ENCODE results near the gene LRP1B.
A peak's percentile ranks its signal among the peaks of the same experiment; 100 is the strongest.

Gene LRP1B

DNA sequence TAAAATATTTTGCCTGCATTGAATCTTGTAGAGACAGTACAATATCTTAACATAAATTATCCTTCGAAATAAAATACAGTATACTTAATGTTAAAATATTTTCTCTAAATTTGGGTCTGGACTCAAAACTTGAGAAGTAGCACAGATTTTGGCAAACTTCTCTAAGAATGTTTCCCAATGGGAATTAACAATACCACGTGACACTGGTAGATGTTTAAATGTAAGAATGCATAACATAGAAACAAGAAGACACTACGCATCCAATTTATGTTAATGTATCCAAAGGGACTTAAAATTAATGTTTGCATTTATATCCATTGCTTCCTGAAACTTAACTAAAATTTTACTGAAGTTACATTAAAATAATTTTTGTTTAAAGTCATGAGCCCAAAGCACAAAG is 1460.9 kb downstream of the LRP1B start:
- H3K36me3 ChIP-seq (ENCODE audit: insufficient read depth, low read length) = no peaks in the 10 kb centered on the region
- no peak for ATAC-seq (ENCODE audit: insufficient read depth, low read depth)
- TF ChIP-seq EZH2 (IDR thresholded peaks at IDR 0.05; ENCODE audit: borderline replicate concordance, low read depth, low read length, severe bottlenecking) = no peak
- TF ChIP-seq, protein P1, sequence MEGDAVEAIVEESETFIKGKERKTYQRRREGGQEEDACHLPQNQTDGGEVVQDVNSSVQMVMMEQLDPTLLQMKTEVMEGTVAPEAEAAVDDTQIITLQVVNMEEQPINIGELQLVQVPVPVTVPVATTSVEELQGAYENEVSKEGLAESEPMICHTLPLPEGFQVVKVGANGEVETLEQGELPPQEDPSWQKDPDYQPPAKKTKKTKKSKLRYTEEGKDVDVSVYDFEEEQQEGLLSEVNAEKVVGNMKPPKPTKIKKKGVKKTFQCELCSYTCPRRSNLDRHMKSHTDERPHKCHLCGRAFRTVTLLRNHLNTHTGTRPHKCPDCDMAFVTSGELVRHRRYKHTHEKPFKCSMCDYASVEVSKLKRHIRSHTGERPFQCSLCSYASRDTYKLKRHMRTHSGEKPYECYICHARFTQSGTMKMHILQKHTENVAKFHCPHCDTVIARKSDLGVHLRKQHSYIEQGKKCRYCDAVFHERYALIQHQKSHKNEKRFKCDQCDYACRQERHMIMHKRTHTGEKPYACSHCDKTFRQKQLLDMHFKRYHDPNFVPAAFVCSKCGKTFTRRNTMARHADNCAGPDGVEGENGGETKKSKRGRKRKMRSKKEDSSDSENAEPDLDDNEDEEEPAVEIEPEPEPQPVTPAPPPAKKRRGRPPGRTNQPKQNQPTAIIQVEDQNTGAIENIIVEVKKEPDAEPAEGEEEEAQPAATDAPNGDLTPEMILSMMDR (IDR thresholded peaks at IDR 0.05; ENCODE audit: borderline replicate concordance, extremely low read depth, low read length, poor library complexity, severe bottlenecking) = no peak
- no peaks in the 10 kb centered on the region for H3K79me2 ChIP-seq (ENCODE audit: insufficient read depth, low read length)
- H3K27ac ChIP-seq (ENCODE audit: low read length) = no peak overlapping the region
- peaks cover 8% of the 10 kb centered on the region for H3K4me1 ChIP-seq (ENCODE audit: insufficient read depth, low read length)
- no peak for DNase-seq
- no peak overlapping the region for H3K9ac ChIP-seq (ENCODE audit: low read depth, low read length)
- no peaks in the 10 kb centered on the region for H3K27me3 ChIP-seq (ENCODE audit: insufficient read depth, low read length, poor library complexity)
- no peaks in the 10 kb centered on the region for H3K9me3 ChIP-seq (ENCODE audit: insufficient read depth, low read length, severe bottlenecking)
- H2AFZ ChIP-seq (ENCODE audit: low read depth, low read length) = no peak overlapping the region
- H3K4me2 ChIP-seq (ENCODE audit: insufficient read depth, low read length) = no peak overlapping the region
- H4K20me1 ChIP-seq (ENCODE audit: insufficient read depth, low read length) = no peaks in the 10 kb centered on the region
- no peak overlapping the region for H3K4me3 ChIP-seq (ENCODE audit: low read depth in 1 of 2, low read length in 2 of 2)

DNA sequence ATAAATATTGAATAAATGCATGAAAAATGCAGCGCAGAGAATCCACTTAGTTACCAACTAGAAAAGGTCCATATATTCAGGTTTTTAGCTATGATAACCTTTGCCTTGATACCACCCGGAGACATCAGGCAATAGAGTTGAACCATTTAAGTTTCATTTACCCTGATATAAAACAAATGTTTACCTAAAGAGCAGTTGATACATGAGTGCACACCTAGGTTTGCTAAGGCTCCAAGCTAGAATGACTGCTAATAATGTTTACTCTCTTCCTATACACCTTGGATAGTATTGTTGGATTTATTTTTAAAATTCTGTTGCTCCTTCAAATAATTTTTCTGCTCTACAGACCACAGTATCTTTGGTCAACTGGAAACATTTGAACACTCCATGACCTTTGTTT is 1463.6 kb downstream of the LRP1B start:
- Histone ChIP-seq H3K27me3 (ENCODE audit: insufficient read depth, low read length, poor library complexity) (no peaks in the 10 kb centered on the region), H3K36me3 (ENCODE audit: insufficient read depth, low read length) (no peaks in the 10 kb centered on the region), H2AFZ (ENCODE audit: low read depth, low read length) (peak overlapping the region; percentile 58), H3K27ac (ENCODE audit: low read length) (no peak overlapping the region), H3K9me3 (ENCODE audit: insufficient read depth, low read length, severe bottlenecking) (no peaks in the 10 kb centered on the region), H3K79me2 (ENCODE audit: insufficient read depth, low read length) (no peaks in the 10 kb centered on the region), H3K9ac (ENCODE audit: low read depth, low read length) (no peak overlapping the region), H3K4me1 (ENCODE audit: insufficient read depth, low read length) (peaks cover 8% of the 10 kb centered on the region), H4K20me1 (ENCODE audit: insufficient read depth, low read length) (no peaks in the 10 kb centered on the region), H3K4me3 (ENCODE audit: low read depth in 1 of 2, low read length in 2 of 2) (no peak overlapping the region), H3K4me2 (ENCODE audit: insufficient read depth, low read length) (no peak overlapping the region)
- DNase-seq = no peak
- TF ChIP-seq, protein P1 (IDR thresholded peaks at IDR 0.05; ENCODE audit: borderline replicate concordance, extremely low read depth, low read length, poor library complexity, severe bottlenecking) = no peak
- TF ChIP-seq EZH2 (IDR thresholded peaks at IDR 0.05; ENCODE audit: borderline replicate concordance, low read depth, low read length, severe bottlenecking) = no peak
- ATAC-seq (ENCODE audit: insufficient read depth, low read depth) = no peak

DNA sequence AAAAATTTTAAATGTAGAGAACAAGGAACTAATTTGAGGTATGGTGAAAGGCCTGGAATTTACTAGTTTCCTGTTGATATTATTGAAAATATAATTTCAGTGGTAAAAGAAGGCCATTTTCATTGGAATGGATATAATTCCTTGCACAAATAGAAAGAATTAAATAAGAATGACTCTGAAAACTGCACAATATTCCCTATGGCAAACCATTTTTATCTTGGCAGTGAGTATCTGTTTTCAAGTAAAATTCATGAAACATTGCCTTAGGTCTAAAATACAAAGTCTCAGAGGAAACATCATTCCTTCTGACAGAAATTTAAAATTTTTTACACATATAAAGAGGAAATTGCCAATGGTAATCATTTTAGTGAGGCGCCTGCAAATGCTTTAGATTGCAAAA is 1468.3 kb downstream of the LRP1B start:
- Histone ChIP-seq H3K27ac (ENCODE audit: low read length) (no peak overlapping the region), H3K27me3 (ENCODE audit: insufficient read depth, low read length, poor library complexity) (no peaks in the 10 kb centered on the region)
- TF ChIP-seq, protein P1 (IDR thresholded peaks at IDR 0.05; ENCODE audit: borderline replicate concordance, extremely low read depth, low read length, poor library complexity, severe bottlenecking) = no peak
- TF ChIP-seq EZH2 (IDR thresholded peaks at IDR 0.05; ENCODE audit: borderline replicate concordance, low read depth, low read length, severe bottlenecking) = no peak

More for the DNA sequence above, 1468.3 kb downstream of the LRP1B start:
- Histone ChIP-seq H3K79me2 (ENCODE audit: insufficient read depth, low read length) (no peaks in the 10 kb centered on the region), H3K36me3 (ENCODE audit: insufficient read depth, low read length) (no peaks in the 10 kb centered on the region), H3K4me3 (ENCODE audit: low read depth in 1 of 2, low read length in 2 of 2) (no peak overlapping the region), H3K9me3 (ENCODE audit: insufficient read depth, low read length, severe bottlenecking) (no peaks in the 10 kb centered on the region), H3K9ac (ENCODE audit: low read depth, low read length) (no peak overlapping the region), H2AFZ (ENCODE audit: low read depth, low read length) (no peak overlapping the region), H3K4me1 (ENCODE audit: insufficient read depth, low read length) (peaks cover 8% of the 10 kb centered on the region), H4K20me1 (ENCODE audit: insufficient read depth, low read length) (no peaks in the 10 kb centered on the region), H3K4me2 (ENCODE audit: insufficient read depth, low read length) (no peak overlapping the region)
- no peak for ATAC-seq (ENCODE audit: insufficient read depth, low read depth)
- DNase-seq = no peak

All from DND-41 (cell line).